Fibroblast of peridontal ligament (primary cell): Measurements from ENCODE around the gene DIAPH2.

Experiments used
- DNase-seq: peaks from one replicate; pipeline ENCODE4 v3.0.0-alpha.2; 2010; ENCODE audit errors: extremely low read depth

The DIAPH2 gene

GRCh38 chrX:97308171-97308570 lies 623.5 kb downstream of the DIAPH2 start:
- DNase-seq, result peak; percentile 38

GRCh38 chrX:97309487-97310116 lies 625.0 kb downstream of the DIAPH2 start:
- DNase-seq, result no peak

- no peak for DNase-seq
These were observed 625.7 kb downstream of the DIAPH2 start for GRCh38 chrX:97310373-97310772.

DNA sequence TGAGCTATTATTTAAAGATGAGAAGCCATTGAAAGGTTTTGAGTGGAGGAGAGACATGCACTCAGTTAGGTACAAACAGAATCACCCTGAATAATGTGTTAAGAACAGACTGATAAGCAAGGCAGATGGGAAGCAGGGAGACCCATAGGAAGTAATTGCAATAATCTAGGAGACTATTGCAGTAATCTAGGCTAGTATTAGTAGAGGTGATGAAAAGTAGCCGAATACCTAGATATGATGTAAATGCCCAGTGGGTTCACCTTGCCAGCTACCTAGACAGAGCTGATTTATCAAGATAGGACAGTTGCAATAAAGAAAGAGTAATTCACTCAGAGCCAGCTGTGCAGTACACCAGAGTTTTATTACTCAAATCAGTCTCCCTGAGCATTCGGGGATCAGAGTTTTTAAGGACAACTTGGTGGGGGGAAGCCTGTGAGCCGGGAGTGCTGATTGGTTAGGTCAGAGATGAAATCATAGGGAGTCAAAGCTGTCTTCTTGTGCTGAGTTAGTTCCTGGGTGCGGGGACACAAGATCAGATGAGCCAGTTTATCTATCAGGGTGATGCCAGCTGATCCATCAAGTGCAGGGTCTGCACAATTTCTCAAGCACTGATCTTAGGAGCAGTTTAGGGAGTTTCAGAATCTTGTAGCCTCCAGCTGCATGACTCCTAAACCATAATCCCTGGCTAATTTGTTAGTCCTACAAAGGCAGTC lies 626.6 kb downstream of the DIAPH2 start:
- no peak for DNase-seq

GRCh38 chrX:97314345-97314744 lies 629.7 kb downstream of the DIAPH2 start:
- no peak for DNase-seq

DNA sequence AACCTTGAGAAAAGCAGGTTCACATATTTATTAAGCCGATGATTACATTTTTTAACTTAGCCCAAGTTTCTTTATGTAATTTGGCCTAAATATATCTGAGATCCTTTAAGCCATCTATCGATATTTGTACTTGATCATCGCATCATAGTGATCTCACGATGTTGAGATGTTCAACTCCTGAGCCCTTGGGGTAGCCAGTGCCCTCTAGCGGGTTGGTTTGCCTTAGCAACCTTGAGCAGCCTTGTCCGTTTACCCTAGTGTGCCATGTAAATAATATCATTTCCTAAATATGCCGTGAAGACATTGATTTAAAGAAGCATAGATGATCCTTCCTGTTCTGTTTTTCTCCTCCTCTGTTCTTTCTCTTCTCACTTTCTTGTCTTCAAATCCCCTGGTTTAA lies 631.3 kb downstream of the DIAPH2 start:
- no peak for DNase-seq

GRCh38 chrX:97320305-97320704 lies 635.7 kb downstream of the DIAPH2 start:
- DNase-seq, result no peak

- peak; percentile 52 for DNase-seq
These were observed 637.8 kb downstream of the DIAPH2 start for GRCh38 chrX:97322401-97322800.

- DNase-seq, result no peak
These were observed 641.8 kb downstream of the DIAPH2 start for GRCh38 chrX:97326456-97326855.

DNA sequence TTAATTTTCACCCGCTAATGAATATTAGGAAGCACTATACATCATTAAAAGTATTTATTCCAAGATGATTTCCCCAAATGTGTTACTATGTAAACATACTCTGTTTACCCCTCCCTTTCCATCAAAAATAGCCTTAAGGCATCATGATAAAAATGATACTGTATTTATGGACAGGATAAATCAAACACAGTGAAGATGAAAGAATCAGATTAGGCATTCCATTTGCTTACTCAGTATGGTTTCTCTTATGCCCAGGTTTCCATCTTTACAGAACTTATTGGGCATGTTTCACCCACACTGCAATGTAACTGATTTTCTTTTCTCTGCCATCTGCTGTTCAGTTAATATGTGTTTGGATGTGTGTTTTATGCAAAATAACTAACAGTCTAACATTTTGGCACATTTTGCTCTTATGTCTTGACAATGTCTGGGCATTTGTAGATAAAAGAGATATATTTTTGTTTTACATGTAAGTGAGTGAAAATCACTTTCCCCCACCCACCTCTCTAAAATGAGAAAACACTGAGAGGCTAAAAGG lies 644.3 kb downstream of the DIAPH2 start:
- DNase-seq, result no peak

- no peak for DNase-seq
These were observed 645.5 kb downstream of the DIAPH2 start for GRCh38 chrX:97330151-97330550.

GRCh38 chrX:97332963-97333362 lies 648.3 kb downstream of the DIAPH2 start:
- peak; percentile 36 for DNase-seq

DNA sequence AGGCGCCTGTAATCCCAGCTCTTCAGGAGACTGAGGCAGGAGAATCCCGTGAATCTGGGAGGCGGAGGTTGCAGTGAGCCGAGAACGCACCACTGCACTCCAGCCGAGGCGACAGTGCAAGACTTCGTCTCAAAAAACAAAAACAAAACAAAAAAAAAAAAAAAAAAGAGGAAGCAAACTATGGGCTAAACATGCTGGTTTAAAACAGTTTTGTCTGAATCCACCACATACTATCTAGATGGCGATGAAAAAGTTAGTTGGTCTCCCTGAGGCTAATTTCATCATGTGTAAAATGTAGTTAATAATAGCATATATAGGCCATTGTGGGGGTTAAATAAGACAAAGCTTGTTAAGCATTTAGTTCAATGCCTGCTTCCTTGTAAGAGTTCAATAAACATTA lies 650.2 kb downstream of the DIAPH2 start:
- no peak for DNase-seq

GRCh38 chrX:97344724-97345123 lies 660.1 kb downstream of the DIAPH2 start:
- DNase-seq, result no peak

- no peak for DNase-seq
These were observed 674.3 kb downstream of the DIAPH2 start for GRCh38 chrX:97358941-97359340.

DNA sequence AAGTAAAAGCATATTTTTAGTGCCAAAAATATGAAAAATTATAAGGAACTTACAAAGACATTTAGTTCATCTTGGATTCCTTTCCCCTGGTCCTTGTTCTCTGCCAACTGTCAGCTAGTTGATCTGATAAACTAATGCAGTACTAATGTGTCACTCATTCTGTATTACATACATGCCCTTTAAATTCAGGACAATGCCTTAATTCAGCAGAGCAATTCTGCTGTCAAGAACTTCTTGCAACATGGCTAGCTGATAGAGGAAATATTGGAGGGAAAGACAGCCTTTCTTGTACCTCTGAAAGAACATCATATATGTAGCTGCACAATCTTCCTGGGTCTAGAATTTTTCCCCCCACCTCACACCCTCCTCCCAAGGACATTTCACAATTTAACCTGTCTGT lies 679.2 kb downstream of the DIAPH2 start:
- DNase-seq, result no peak

GRCh38 chrX:97366237-97366636 lies 681.6 kb downstream of the DIAPH2 start:
- DNase-seq, result no peak

GRCh38 chrX:97367125-97367524 lies 682.5 kb downstream of the DIAPH2 start:
- peak; percentile 82 for DNase-seq

GRCh38 chrX:97369947-97370346 lies 685.3 kb downstream of the DIAPH2 start:
- DNase-seq, result no peak

- DNase-seq, result no peak
These were observed 687.5 kb downstream of the DIAPH2 start for GRCh38 chrX:97372001-97372766.

- DNase-seq, result no peak
These were observed 689.6 kb downstream of the DIAPH2 start for GRCh38 chrX:97374266-97374665.

GRCh38 chrX:97380200-97380599 lies 695.6 kb downstream of the DIAPH2 start:
- DNase-seq, result no peak

- DNase-seq, result no peak
These were observed 700.0 kb downstream of the DIAPH2 start for GRCh38 chrX:97384685-97385084.
